HepG2 (cell line): ENCODE data around the gene SFTPB. TPM values are rescaled to one million over a fixed set of nuclear protein-coding genes. Genes with fewer than 3 reads are reported as not detected.
A peak's percentile ranks its signal among the peaks of the same experiment; 100 is the strongest.

Experiments
- CC2D1A ChIP-seq: sonication (generic); formaldehyde crosslinking; IDR thresholded peaks from 2 replicates; pipeline ENCODE4 v1.8.1; 2023; ENCODE audit warnings: mild to moderate bottlenecking, missing genetic modification reagents
- FOXK1 ChIP-seq: sonication (generic); formaldehyde crosslinking; IDR thresholded peaks from 2 replicates; pipeline ENCODE4 v1.4.0; 2020; ENCODE audit warnings: low read depth, missing genetic modification reagents, borderline replicate concordance
- PHF20 ChIP-seq: sonication (generic); formaldehyde crosslinking; IDR thresholded peaks from 2 replicates; pipeline ENCODE4 v1.5.0; 2020; ENCODE audit warnings: mild to moderate bottlenecking, missing genetic modification reagents
- RAD51 ChIP-seq: fragments of 450-650 bp; IDR thresholded peaks from 2 replicates; pipeline ENCODE4 v1.6.1; 2016; ENCODE audit warnings: borderline replicate concordance
- RFX3 ChIP-seq: IDR thresholded peaks from 2 replicates; pipeline ENCODE4 v1.6.1; 2016; ENCODE audit warnings: missing biosample characterization, missing genetic modification reagents
- SP1 ChIP-seq, 2 experiments: fragments of 450-650 bp in 1 of 2; sonication (generic) in 1 of 2; formaldehyde crosslinking in 1 of 2; IDR thresholded peaks; 2 replicates each; pipeline versions ENCODE4 v1.4.0 to v1.6.1; 2016 to 2020; ENCODE audit warnings: missing genetic modification reagents in 1 of 2
- SPEN ChIP-seq: sonication (generic); formaldehyde crosslinking; IDR thresholded peaks from 2 replicates; pipeline ENCODE4 v1.5.1; 2020; ENCODE audit warnings: low read depth, mild to moderate bottlenecking, missing genetic modification reagents
- ZBTB42 ChIP-seq: sonication (generic); formaldehyde crosslinking; IDR thresholded peaks from 2 replicates; pipeline ENCODE4 v1.5.0; 2020; ENCODE audit warnings: mild to moderate bottlenecking, missing genetic modification reagents
- ZBTB7A ChIP-seq: sonication (generic); formaldehyde crosslinking; IDR thresholded peaks from 2 replicates; pipeline ENCODE4 v1.8.0; 2022; ENCODE audit warnings: mild to moderate bottlenecking, missing genetic modification reagents
- ZKSCAN1 ChIP-seq: fragments of 150-350 bp; IDR thresholded peaks from 2 replicates; pipeline ENCODE4 v1.6.1; 2014; ENCODE audit warnings: low read length
- ZMYM4 ChIP-seq: sonication (generic); formaldehyde crosslinking; IDR thresholded peaks from 2 replicates; pipeline ENCODE4 v1.8.1; 2023; ENCODE audit warnings: mild to moderate bottlenecking, missing genetic modification reagents
- ZNF12 ChIP-seq: sonication (generic); formaldehyde crosslinking; IDR thresholded peaks from 2 replicates; pipeline ENCODE4 v1.5.0; 2020; ENCODE audit warnings: missing genetic modification reagents
- ZNF205 ChIP-seq: IDR thresholded peaks from 2 replicates; pipeline ENCODE4 v1.6.1; 2018; ENCODE audit warnings: missing biosample characterization, missing genetic modification reagents
- ZNF24 ChIP-seq: fragments of 450-650 bp; IDR thresholded peaks from 2 replicates; pipeline ENCODE4 v1.6.1; 2017; ENCODE audit warnings: antibody characterized with exemption, mild to moderate bottlenecking
- ZNF264 ChIP-seq: sonication (generic); formaldehyde crosslinking; IDR thresholded peaks from 2 replicates; pipeline ENCODE4 v1.4.0; 2020; ENCODE audit warnings: missing genetic modification reagents
- ZNF350 ChIP-seq: sonication (generic); formaldehyde crosslinking; IDR thresholded peaks from 2 replicates; pipeline ENCODE4 v1.4.0; 2020; ENCODE audit warnings: mild to moderate bottlenecking, low read depth, missing genetic modification reagents, borderline replicate concordance
- ZNF678 ChIP-seq: sonication (generic); formaldehyde crosslinking; IDR thresholded peaks from 2 replicates; pipeline ENCODE4 v1.4.0; 2020; ENCODE audit warnings: mild to moderate bottlenecking, missing genetic modification reagents
- ZSCAN29 ChIP-seq: sonication (generic); formaldehyde crosslinking; conservative IDR thresholded peaks from 2 replicates; pipeline ENCODE4 v1.4.0; 2020; ENCODE audit warnings: mild to moderate bottlenecking, missing genetic modification reagents
- polyA plus RNA-seq, 8 experiments: library from polyadenylated mRNA; depleted of rRNA in 3 of 8; stranded (reverse) in 7 of 8; unstranded in 1 of 8; fragments of >200 nt; fragmentation: Illumina TruSeq in 4 of 8; extraction: Trizol in 4 of 8; gene quantifications; 2 replicates each; pipeline versions ENCODE4 v1.2.1 to v1.2.3, GENCODE V29; 2011 to 2016; ENCODE audit warnings: low read depth in 4 of 8, missing spikeins in 1 of 8, mixed read lengths in 1 of 8; ENCODE audit not compliant: insufficient read depth in 1 of 8
- total RNA-seq, 5 experiments: library from RNA; depleted of rRNA; stranded (reverse); fragments of >200 nt; fragmentation: Illumina TruSeq; extraction: Trizol; gene quantifications; 2 replicates each; pipeline ENCODE4 v1.2.3, GENCODE V29; 2016; ENCODE audit warnings: low read depth in 1 of 5
- TF ChIP-seq, protein P1 (sequence below): sonication (generic); formaldehyde crosslinking; IDR thresholded peaks from 2 replicates; pipeline ENCODE4 v1.8.0; 2022; ENCODE audit warnings: mild to moderate bottlenecking, missing genetic modification reagents; ENCODE audit not compliant: insufficient replicate concordance
- TF ChIP-seq, protein P2 (sequence below): sonication (generic); formaldehyde crosslinking; IDR thresholded peaks from 2 replicates; pipeline ENCODE4 v1.4.0; 2020; ENCODE audit warnings: missing genetic modification reagents
- TF ChIP-seq, protein P3 (sequence below): sonication (generic); formaldehyde crosslinking; IDR thresholded peaks from 2 replicates; pipeline ENCODE4 v1.5.0; 2020; ENCODE audit warnings: missing genetic modification reagents
- TF ChIP-seq, protein P4 (sequence below): sonication (generic); formaldehyde crosslinking; IDR thresholded peaks from 2 replicates; pipeline ENCODE4 v1.9.0; 2021; ENCODE audit warnings: missing genetic modification reagents, mild to moderate bottlenecking, borderline replicate concordance
- TF ChIP-seq, protein P5 (sequence below): IDR thresholded peaks from 2 replicates; pipeline ENCODE4 v1.6.1; 2016; ENCODE audit warnings: control low read depth

SFTPB gene
- total and polyA plus RNA-seq, 2 of the 13 experiments (the other 11 are each of a cell fraction or from before 2014, with no cell fraction given), result not detected

DNA sequence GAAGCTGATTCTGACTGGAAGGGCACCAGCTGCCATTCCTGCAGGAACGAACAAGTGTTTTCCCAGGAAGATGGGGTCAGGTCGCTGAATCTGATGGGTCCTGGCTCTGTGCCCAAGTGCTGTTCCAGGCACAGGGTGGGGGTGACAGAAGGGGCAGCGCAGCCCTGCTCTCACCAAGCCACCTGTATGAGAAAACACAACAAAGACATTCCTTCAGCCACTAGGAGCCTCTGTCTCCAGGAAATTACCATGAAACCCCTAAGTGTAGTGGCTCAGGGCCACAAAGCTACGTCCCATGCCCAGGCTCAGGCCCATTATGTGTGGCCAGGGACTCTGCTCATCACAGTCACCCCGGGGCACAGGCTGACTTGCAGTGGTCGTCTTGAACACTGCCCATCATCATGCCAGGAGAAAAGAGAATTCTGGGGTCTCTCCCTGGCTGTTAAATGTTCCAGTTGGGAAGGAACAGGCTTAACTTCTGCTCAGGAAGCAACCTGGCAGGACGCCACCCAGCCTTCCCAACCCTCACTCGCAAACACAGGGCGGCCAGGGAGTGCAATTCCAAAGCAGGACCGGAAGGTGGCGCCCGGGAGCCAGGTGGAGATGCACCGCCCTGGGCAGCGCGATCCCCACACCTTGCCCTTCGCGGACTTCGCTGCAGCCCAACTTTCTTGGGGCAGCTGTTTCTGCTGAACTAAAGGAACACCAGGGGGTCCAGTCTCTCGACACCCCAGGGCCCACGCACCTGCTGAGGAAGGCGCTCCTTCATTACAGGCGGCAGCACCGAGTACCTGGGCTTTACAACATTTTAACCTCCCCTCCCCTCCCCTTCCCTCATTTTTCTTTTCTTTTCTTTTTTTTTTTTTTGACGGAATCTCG is 11.0 kb upstream of the SFTPB start (continued):
- TF ChIP-seq, protein P1, sequence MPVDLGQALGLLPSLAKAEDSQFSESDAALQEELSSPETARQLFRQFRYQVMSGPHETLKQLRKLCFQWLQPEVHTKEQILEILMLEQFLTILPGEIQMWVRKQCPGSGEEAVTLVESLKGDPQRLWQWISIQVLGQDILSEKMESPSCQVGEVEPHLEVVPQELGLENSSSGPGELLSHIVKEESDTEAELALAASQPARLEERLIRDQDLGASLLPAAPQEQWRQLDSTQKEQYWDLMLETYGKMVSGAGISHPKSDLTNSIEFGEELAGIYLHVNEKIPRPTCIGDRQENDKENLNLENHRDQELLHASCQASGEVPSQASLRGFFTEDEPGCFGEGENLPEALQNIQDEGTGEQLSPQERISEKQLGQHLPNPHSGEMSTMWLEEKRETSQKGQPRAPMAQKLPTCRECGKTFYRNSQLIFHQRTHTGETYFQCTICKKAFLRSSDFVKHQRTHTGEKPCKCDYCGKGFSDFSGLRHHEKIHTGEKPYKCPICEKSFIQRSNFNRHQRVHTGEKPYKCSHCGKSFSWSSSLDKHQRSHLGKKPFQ (CRISPR knock-in tag), result no peak
- no peak for TF ChIP-seq ZNF264 (CRISPR knock-in tag)
- no peak for TF ChIP-seq ZNF205 (CRISPR knock-in tag)
- TF ChIP-seq ZNF24, result no peak
- TF ChIP-seq CC2D1A, result no peak
- 0 out of 2 replicates have a peak, but pooled peaks have one; percentile 5 for TF ChIP-seq ZNF12 (CRISPR knock-in tag)
- TF ChIP-seq ZBTB7A (CRISPR knock-in tag), result no peak
- TF ChIP-seq ZKSCAN1, result no peak
- no peak for TF ChIP-seq PHF20
- TF ChIP-seq ZNF678 (CRISPR knock-in tag), result no peak
- TF ChIP-seq, protein P2, sequence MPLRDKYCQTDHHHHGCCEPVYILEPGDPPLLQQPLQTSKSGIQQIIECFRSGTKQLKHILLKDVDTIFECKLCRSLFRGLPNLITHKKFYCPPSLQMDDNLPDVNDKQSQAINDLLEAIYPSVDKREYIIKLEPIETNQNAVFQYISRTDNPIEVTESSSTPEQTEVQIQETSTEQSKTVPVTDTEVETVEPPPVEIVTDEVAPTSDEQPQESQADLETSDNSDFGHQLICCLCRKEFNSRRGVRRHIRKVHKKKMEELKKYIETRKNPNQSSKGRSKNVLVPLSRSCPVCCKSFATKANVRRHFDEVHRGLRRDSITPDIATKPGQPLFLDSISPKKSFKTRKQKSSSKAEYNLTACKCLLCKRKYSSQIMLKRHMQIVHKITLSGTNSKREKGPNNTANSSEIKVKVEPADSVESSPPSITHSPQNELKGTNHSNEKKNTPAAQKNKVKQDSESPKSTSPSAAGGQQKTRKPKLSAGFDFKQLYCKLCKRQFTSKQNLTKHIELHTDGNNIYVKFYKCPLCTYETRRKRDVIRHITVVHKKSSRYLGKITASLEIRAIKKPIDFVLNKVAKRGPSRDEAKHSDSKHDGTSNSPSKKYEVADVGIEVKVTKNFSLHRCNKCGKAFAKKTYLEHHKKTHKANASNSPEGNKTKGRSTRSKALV (CRISPR knock-in tag), result no peak
- TF ChIP-seq ZSCAN29 (CRISPR knock-in tag), result no peak
- peak; percentile 57; the same call in 1 of the 2 replicates for TF ChIP-seq SPEN (CRISPR knock-in tag)
- TF ChIP-seq RAD51, result no peak
- no peak for TF ChIP-seq ZMYM4 (CRISPR knock-in tag)
- TF ChIP-seq ZBTB42 (CRISPR knock-in tag), result no peak
- TF ChIP-seq, protein P3, sequence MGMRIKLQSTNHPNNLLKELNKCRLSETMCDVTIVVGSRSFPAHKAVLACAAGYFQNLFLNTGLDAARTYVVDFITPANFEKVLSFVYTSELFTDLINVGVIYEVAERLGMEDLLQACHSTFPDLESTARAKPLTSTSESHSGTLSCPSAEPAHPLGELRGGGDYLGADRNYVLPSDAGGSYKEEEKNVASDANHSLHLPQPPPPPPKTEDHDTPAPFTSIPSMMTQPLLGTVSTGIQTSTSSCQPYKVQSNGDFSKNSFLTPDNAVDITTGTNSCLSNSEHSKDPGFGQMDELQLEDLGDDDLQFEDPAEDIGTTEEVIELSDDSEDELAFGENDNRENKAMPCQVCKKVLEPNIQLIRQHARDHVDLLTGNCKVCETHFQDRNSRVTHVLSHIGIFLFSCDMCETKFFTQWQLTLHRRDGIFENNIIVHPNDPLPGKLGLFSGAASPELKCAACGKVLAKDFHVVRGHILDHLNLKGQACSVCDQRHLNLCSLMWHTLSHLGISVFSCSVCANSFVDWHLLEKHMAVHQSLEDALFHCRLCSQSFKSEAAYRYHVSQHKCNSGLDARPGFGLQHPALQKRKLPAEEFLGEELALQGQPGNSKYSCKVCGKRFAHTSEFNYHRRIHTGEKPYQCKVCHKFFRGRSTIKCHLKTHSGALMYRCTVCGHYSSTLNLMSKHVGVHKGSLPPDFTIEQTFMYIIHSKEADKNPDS (CRISPR knock-in tag), result no peak
- no peak for TF ChIP-seq SP1 (IDR thresholded peaks at IDR 0.05)
- no peak for TF ChIP-seq SP1 (CRISPR knock-in tag; IDR thresholded peaks at IDR 0.05)
- TF ChIP-seq, protein P4, sequence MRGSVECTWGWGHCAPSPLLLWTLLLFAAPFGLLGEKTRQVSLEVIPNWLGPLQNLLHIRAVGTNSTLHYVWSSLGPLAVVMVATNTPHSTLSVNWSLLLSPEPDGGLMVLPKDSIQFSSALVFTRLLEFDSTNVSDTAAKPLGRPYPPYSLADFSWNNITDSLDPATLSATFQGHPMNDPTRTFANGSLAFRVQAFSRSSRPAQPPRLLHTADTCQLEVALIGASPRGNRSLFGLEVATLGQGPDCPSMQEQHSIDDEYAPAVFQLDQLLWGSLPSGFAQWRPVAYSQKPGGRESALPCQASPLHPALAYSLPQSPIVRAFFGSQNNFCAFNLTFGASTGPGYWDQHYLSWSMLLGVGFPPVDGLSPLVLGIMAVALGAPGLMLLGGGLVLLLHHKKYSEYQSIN (CRISPR knock-in tag), result no peak
- TF ChIP-seq FOXK1, result no peak
- no peak for TF ChIP-seq RFX3 (CRISPR knock-in tag)
- TF ChIP-seq ZNF350 (CRISPR knock-in tag), result no peak
- TF ChIP-seq, protein P5, sequence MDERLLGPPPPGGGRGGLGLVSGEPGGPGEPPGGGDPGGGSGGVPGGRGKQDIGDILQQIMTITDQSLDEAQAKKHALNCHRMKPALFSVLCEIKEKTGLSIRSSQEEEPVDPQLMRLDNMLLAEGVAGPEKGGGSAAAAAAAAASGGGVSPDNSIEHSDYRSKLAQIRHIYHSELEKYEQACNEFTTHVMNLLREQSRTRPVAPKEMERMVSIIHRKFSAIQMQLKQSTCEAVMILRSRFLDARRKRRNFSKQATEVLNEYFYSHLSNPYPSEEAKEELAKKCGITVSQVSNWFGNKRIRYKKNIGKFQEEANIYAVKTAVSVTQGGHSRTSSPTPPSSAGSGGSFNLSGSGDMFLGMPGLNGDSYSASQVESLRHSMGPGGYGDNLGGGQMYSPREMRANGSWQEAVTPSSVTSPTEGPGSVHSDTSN (CRISPR knock-in tag), result no peak
